GM12878 (cell line): ENCODE measurements around the gene SEMA3G. TPM values are rescaled to one million over a fixed set of nuclear protein-coding genes. Genes with fewer than 3 reads are reported as not detected.

Experiments used
- ATAC-seq: fragments of 200-7000 bp; cut with Tn5 transposase; 3 replicates; pipeline ENCODE4 v1.9.1; 2020; ENCODE audit warnings: mild to moderate bottlenecking, moderate library complexity
- BruUV-seq: library from RNA; stranded (reverse); fragments of 400-500 nt; replicated peaks from 2 replicates; lab custom pipeline; 2021; lab: Mats Ljungman, UMichigan
- CTCF ChIA-PET: fragments of 300-600 bp; sonication (Branson Sonifier 250); formaldehyde crosslinking; extraction: SDS; loops from one replicate; lab custom pipeline; 2021; ENCODE audit warnings: inconsistent platforms; lab: Yijun Ruan, JAX
- POLR2A ChIA-PET: fragments of 350-600 bp; formaldehyde crosslinking; extraction: SDS; loops from one replicate; lab custom pipeline; 2021; ENCODE audit warnings: inconsistent platforms; lab: Charles Lee
- RAD21 ChIA-PET: fragments of 300-600 bp; sonication (Branson Sonifier 250); formaldehyde crosslinking; loops from one replicate; lab custom pipeline; 2023; ENCODE audit warnings: antibody characterized with exemption; ENCODE audit not compliant: unreplicated experiment; lab: Charles Lee
- SMC1A ChIA-PET: fragments of 300-600 bp; sonication (Branson Sonifier 250); formaldehyde crosslinking; loops from one replicate; lab custom pipeline; 2023; ENCODE audit not compliant: unreplicated experiment, uncharacterized antibody; lab: Charles Lee
- DNase-seq: peaks from one replicate; pipeline ENCODE4 v3.0.0-alpha.2; 2011; ENCODE audit warnings: low read depth, low spot score
- FAIRE-seq: peaks from 3 replicates; lab custom pipeline; 2011; peaks lifted over from hg19 to GRCh38; lab: Jason Lieb, UNC
- H2AFZ ChIP-seq: 2 replicates; pipeline ENCODE4 v1.6.0; 2011; ENCODE audit warnings: low read depth, low read length, control low read depth; ENCODE audit not compliant: control insufficient read depth
- H3K27ac ChIP-seq: 2 replicates; pipeline ENCODE4 v1.5.1; 2011; ENCODE audit warnings: control low read depth; ENCODE audit not compliant: control insufficient read depth, insufficient read depth
- H3K27me3 ChIP-seq, 2 experiments: replicated peaks in 1 of 2; 2 replicates each; pipeline versions ENCODE4 v1.6.0 to v1.6.1; 2011; ENCODE audit warnings: low read length in 1 of 2; ENCODE audit not compliant: control insufficient read depth in 2 of 2, insufficient read depth in 2 of 2
- H3K36me3 ChIP-seq, 2 experiments: 2 replicates each; pipeline ENCODE4 v1.5.1; 2011; ENCODE audit warnings: low read length in 1 of 2; ENCODE audit not compliant: control insufficient read depth in 2 of 2, insufficient read depth in 2 of 2
- H3K4me1 ChIP-seq: 2 replicates; pipeline ENCODE4 v1.6.1; 2011; ENCODE audit warnings: mild to moderate bottlenecking, low read length, moderate library complexity, mixed read lengths; ENCODE audit not compliant: control insufficient read depth, insufficient read depth
- H3K4me2 ChIP-seq: 2 replicates; pipeline ENCODE4 v1.6.0; 2011; ENCODE audit warnings: control low read depth; ENCODE audit not compliant: control insufficient read depth, insufficient read depth
- H3K4me3 ChIP-seq: fragments of 200-600 bp; sonication (generic); 2 replicates; pipeline ENCODE4 v1.5.1; 2016
- H3K79me2 ChIP-seq: 2 replicates; pipeline ENCODE4 v1.6.0; 2011; ENCODE audit warnings: low read length; ENCODE audit not compliant: control insufficient read depth, insufficient read depth
- H3K9ac ChIP-seq: 2 replicates; pipeline ENCODE4 v1.8.0; 2011; ENCODE audit warnings: low read length, control low read depth, mixed read lengths; ENCODE audit not compliant: control insufficient read depth, insufficient read depth
- H3K9me3 ChIP-seq: replicated peaks from 3 replicates; pipeline ENCODE4 v1.5.1; 2011; ENCODE audit warnings: mild to moderate bottlenecking, low read length; ENCODE audit not compliant: control insufficient read depth, insufficient read depth
- H4K20me1 ChIP-seq: 2 replicates; pipeline ENCODE4 v1.6.0; 2011; ENCODE audit not compliant: control insufficient read depth, insufficient read depth
- BMI1 ChIP-seq: fragments of 450-650 bp; IDR thresholded peaks from 2 replicates; pipeline ENCODE4 v1.6.1; 2016; ENCODE audit warnings: mild to moderate bottlenecking, moderate library complexity, borderline replicate concordance
- CHD1 ChIP-seq: IDR thresholded peaks from 2 replicates; pipeline ENCODE4 v1.6.1; 2012; ENCODE audit warnings: low read depth, low read length, improper control_type of control experiment
- JUND ChIP-seq: IDR thresholded peaks from 2 replicates; pipeline ENCODE4 v1.6.1; 2012; ENCODE audit warnings: low read depth, mild to moderate bottlenecking, low read length, improper control_type of control experiment, moderate library complexity
- KLF5 ChIP-seq: fragments of 450-650 bp; IDR thresholded peaks from 2 replicates; pipeline ENCODE4 v1.6.1; 2014; ENCODE audit warnings: mild to moderate bottlenecking; ENCODE audit not compliant: partially characterized antibody
- MXI1 ChIP-seq: fragments of 150-350 bp; IDR thresholded peaks from 2 replicates; pipeline ENCODE4 v1.6.1; 2011; ENCODE audit warnings: low read depth, mild to moderate bottlenecking, inconsistent platforms, low read length, improper control_type of control experiment
- NFYB ChIP-seq: IDR thresholded peaks from 2 replicates; pipeline ENCODE4 v1.6.1; 2011; ENCODE audit warnings: low read depth, mild to moderate bottlenecking, low read length, improper control_type of control experiment, moderate library complexity; ENCODE audit not compliant: insufficient read depth
- PAX8 ChIP-seq: fragments of 450-650 bp; IDR thresholded peaks from 2 replicates; pipeline ENCODE4 v1.6.1; 2017; ENCODE audit warnings: mild to moderate bottlenecking, moderate library complexity
- RB1 ChIP-seq: fragments of 450-650 bp; formaldehyde crosslinking; IDR thresholded peaks from 2 replicates; pipeline ENCODE4 v1.6.1; 2017; ENCODE audit warnings: mild to moderate bottlenecking, borderline replicate concordance
- RBBP5 ChIP-seq: fragments of 200-600 bp; sonication (generic); conservative IDR thresholded peaks from 2 replicates; pipeline ENCODE4 v1.6.1; 2016
- SIX5 ChIP-seq: IDR thresholded peaks from 2 replicates; pipeline ENCODE4 v1.6.1; 2011; ENCODE audit warnings: mild to moderate bottlenecking, low read depth, low read length, moderate library complexity; ENCODE audit not compliant: severe bottlenecking
- SMC3 ChIP-seq: IDR thresholded peaks from 2 replicates; pipeline ENCODE4 v1.6.1; 2011; ENCODE audit warnings: low read length, improper control_type of control experiment, borderline replicate concordance
- SPI1 ChIP-seq: IDR thresholded peaks from 2 replicates; pipeline ENCODE4 v1.6.1; 2011; ENCODE audit warnings: low read depth, mild to moderate bottlenecking, low read length, moderate library complexity, borderline replicate concordance; ENCODE audit not compliant: insufficient read depth
- STAT1 ChIP-seq: fragments of 450-650 bp; conservative IDR thresholded peaks from 2 replicates; pipeline ENCODE4 v1.6.1; 2014; ENCODE audit warnings: antibody characterized with exemption, mild to moderate bottlenecking
- SUZ12 ChIP-seq: fragments of 200-600 bp; sonication (generic); IDR thresholded peaks from one replicate; pipeline ENCODE4 v1.6.1; 2018; ENCODE audit warnings: antibody characterized with exemption, mild to moderate bottlenecking; ENCODE audit not compliant: unreplicated experiment
- TBL1XR1 ChIP-seq: IDR thresholded peaks from 2 replicates; pipeline ENCODE4 v1.6.1; 2012; ENCODE audit warnings: low read depth, low read length, improper control_type of control experiment
- TCF12 ChIP-seq: IDR thresholded peaks from 2 replicates; pipeline ENCODE4 v1.6.1; 2011; ENCODE audit warnings: low read depth, mild to moderate bottlenecking, low read length
- ZBTB33 ChIP-seq: fragments of 450-650 bp; IDR thresholded peaks from 2 replicates; pipeline ENCODE4 v1.6.1; 2017; ENCODE audit warnings: mild to moderate bottlenecking
- ZNF207 ChIP-seq: fragments of 450-650 bp; IDR thresholded peaks from 2 replicates; pipeline ENCODE4 v1.6.1; 2014; ENCODE audit warnings: antibody characterized with exemption, mild to moderate bottlenecking, borderline replicate concordance
- ZNF384 ChIP-seq: IDR thresholded peaks from 2 replicates; pipeline ENCODE4 v1.6.1; 2012; ENCODE audit warnings: low read depth, mild to moderate bottlenecking, low read length, improper control_type of control experiment, borderline replicate concordance
- ZZZ3 ChIP-seq: IDR thresholded peaks from 2 replicates; pipeline ENCODE4 v1.6.1; 2011; ENCODE audit warnings: low read depth; ENCODE audit not compliant: control insufficient read depth, insufficient read length
- WGBS: methylation state at CpG from one replicate; pipeline ENCODE4 v1.1.6; 2016; ENCODE audit warnings: low lambda C conversion rate; ENCODE audit not compliant: insufficient replicate concordance, insufficient coverage; ENCODE audit errors: missing lambda C conversion rate; 5-methylcytosine and 5-hydroxymethylcytosine counted together
- in situ Hi-C: fragments of 300-500 bp; cut with MboI; formaldehyde crosslinking; loops from 9 replicates; pipeline ENCODE4 v1.14.3; 2018; ENCODE audit warnings: mixed read lengths
- intact Hi-C: fragments of 100-400 bp; cut with micrococcal nuclease; formaldehyde crosslinking; loops from one replicate; pipeline ENCODE4 v1.14.2; 2022; ENCODE audit not compliant: unreplicated experiment
- polyA plus RNA-seq, 11 experiments: library from polyadenylated mRNA; depleted of rRNA in 4 of 11; unstranded in 6 of 11; stranded (reverse) in 5 of 11; fragments of >200 nt; fragmentation: Nextera tagmentation in 4 of 11; fragmentation: Illumina TruSeq in 1 of 11; extraction: Ambion mirVana in 4 of 11; extraction: Trizol in 1 of 11; gene quantifications; 1 replicate in 1 of 11; 2 replicates in 10 of 11; pipeline versions ENCODE4 v1.2.1 to v1.2.3, GENCODE V29; 2011 to 2016; ENCODE audit warnings: inconsistent platforms in 2 of 11, missing spikeins in 2 of 11, low read depth in 1 of 11
- total RNA-seq, 4 experiments: library from RNA; depleted of rRNA in 3 of 4; stranded (reverse); fragments of >200 nt in 3 of 4; fragmentation: Illumina TruSeq in 1 of 4; extraction: Trizol in 1 of 4; gene quantifications; 2 replicates each; pipeline versions ENCODE4 v1.2.1 to v1.2.3, GENCODE V29; 2013 to 2021

The SEMA3G gene
- total and polyA plus RNA-seq, 10 of the 15 experiments (the other 5 are each of a cell fraction or from before 2014, with no cell fraction given): 0.03 to 0.04 TPM; not detected in 8

GRCh38 chr3:52489453-52489852, 44.5 kb upstream of the SEMA3G start:
- SMC1A ChIA-PET: no interaction called here
- DNase-seq (no peak), ATAC-seq (no peak)
- no peak for TF ChIP-seq SUZ12
- TF ChIP-seq SMC3: no peak
- no peak for TF ChIP-seq TCF12
- no peak for TF ChIP-seq MXI1
- TF ChIP-seq ZBTB33: no peak
- TF ChIP-seq PAX8: no peak
- TF ChIP-seq JUND: no peak
- TF ChIP-seq ZNF207: no peak
- TF ChIP-seq STAT1: no peak
- TF ChIP-seq SPI1: no peak
- TF ChIP-seq NFYB: no peak
- no peak for TF ChIP-seq RB1
- TF ChIP-seq ZZZ3: no peak
- TF ChIP-seq TBL1XR1: no peak
- no peak for TF ChIP-seq SIX5
- no peak for TF ChIP-seq KLF5
- no peak for TF ChIP-seq ZNF384
- TF ChIP-seq BMI1: no peak
- no peak for TF ChIP-seq CHD1
- TF ChIP-seq RBBP5: no peak
- TF ChIP-seq, all 136 proteins: peak for 0
- intact Hi-C loops (no loop called here), in situ Hi-C loops (no loop called here)
- FAIRE-seq: no peak
- Histone ChIP-seq H3K4me2 (no peak overlapping the region), H2AFZ (no peak overlapping the region), H3K27ac (no peak overlapping the region), H3K36me3 (peaks cover 6 to 30% of the 10 kb centered on the region in 2 experiments; a peak in 3 of 4 replicates), H3K4me3 (no peak overlapping the region), H3K9me3 (no peaks in the 10 kb centered on the region), H3K27me3 (no peaks in the 10 kb centered on the region), H4K20me1 (no peaks in the 10 kb centered on the region), H3K79me2 (no peaks in the 10 kb centered on the region), H3K4me1 (no peaks in the 10 kb centered on the region), H3K9ac (no peak overlapping the region)
- ChIA-PET CTCF (no interaction called here), RAD21 (no interaction called here), POLR2A (no interaction called here)
- 95% methylated on average over 18 of the region's 18 CpGs for WGBS
- no TSS peak for BruUV-seq
